ENCODE results near the gene CMBL. TPM values are rescaled to one million over a fixed set of nuclear protein-coding genes. Genes with fewer than 3 reads are reported as not detected.
A peak's percentile ranks its signal among the peaks of the same experiment; 100 is the strongest.

Gene CMBL
- total and polyA plus RNA-seq, 2 donors (not counting 1 experiment from before 2014, with no cell fraction given) = not detected

DNA sequence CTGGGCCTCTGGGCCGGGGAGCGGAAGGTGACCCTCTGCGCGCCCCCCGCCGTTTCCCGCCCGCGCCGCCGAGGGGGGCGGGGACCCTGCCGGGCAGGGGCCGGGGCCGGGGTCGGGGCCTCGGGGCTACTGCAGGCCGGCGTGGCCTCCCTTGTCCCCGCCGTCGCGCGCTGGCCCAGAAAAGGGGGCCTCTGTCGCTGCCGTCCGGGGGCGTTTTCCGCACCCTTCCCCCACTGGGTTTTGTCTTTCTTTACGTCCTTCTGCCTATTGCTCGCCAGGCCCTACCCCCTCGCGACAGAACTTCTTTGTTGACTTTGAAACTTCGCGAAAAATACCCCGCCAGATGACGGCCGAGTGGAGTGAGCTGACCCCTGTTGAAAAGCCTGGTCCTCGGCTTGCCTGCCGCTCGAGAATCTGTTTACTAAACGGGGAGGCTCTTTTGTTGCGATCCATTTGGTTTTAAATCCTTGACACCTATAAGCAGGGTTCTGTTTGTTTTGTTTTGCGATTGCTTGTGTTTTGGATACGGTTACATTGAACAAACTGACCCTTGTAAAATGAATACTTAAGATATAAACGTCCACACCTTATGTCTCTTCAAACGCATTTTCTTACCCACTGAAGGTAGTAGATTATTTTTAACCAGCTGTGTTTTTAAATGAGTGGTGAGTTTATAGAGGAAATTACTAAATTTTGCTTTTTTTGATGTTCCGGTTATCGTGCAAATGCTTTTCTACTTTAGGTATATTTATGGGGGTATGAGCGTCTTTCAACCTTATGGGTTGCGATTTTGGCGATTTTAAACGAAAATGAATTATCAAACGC, 46.6 kb upstream of the CMBL start:
- no peaks in the 10 kb centered on the region for H3K36me3 ChIP-seq (replicated peaks in 1 of 2; ENCODE audit: control extremely low read depth in 1 of 2, control insufficient read depth in 1 of 2, extremely low read depth in 1 of 2, insufficient read depth in 2 of 2, low read length in 1 of 2)
- H3K27ac ChIP-seq (ENCODE audit: low read length in 2 of 2) = peak overlapping the region; percentile 97 to 98
- under 1% methylated on average over 42 of the region's 54 CpGs for WGBS (ENCODE audit: insufficient coverage)
- H4K20me1 ChIP-seq (ENCODE audit: control insufficient read depth, insufficient read depth, low read length, poor library complexity, severe bottlenecking) = peaks cover 29% of the 10 kb centered on the region
- no peak for TF ChIP-seq CTCF (IDR thresholded peaks at IDR 0.05)
- ATAC-seq (ENCODE audit: low read depth) (peak; percentile 9), DNase-seq (peak; percentile 65)
- H3K9me3 ChIP-seq (ENCODE audit: control extremely low read depth in 1 of 3, control insufficient read depth in 2 of 3, insufficient read depth in 1 of 3, low read length in 2 of 3) = no peaks in the 10 kb centered on the region
- ChIA-PET POLR2A (interaction anchor here (1.0 to 1.2 kb wide), 4 partner anchors 16 to 223 kb away, joined by 3 to 17 read pairs (median 4); partner anchors contain the start of genes ANKRD33B, ATPSCKMT and CCT5), CTCF (interaction anchor here (0.9 to 1.6 kb wide), 5 partner anchors 10 to 253 kb away, joined by 3 to 9 read pairs (median 4); no protein-coding TSS in a partner anchor)
- peak overlapping the region; percentile 83 for H3K4me2 ChIP-seq (replicated peaks; ENCODE audit: low read depth, low read length, poor library complexity, severe bottlenecking)
- no peaks in the 10 kb centered on the region for H3K9me3 Mint-ChIP-seq (ENCODE audit: insufficient read depth)
- H3K4me1 Mint-ChIP-seq = peaks cover 44% of the 10 kb centered on the region
- H3K9ac ChIP-seq (ENCODE audit: low read length) = peak overlapping the region; percentile 75
- H3K27ac Mint-ChIP-seq = peak overlapping the region; percentile 96
- H3K27me3 Mint-ChIP-seq = no peaks in the 10 kb centered on the region
- peak overlapping the region; percentile 64 to 96 (median 90) for H3K4me3 ChIP-seq (ENCODE audit: control extremely low read depth in 1 of 5, extremely low read depth in 1 of 5, insufficient read depth in 1 of 5, low read depth in 2 of 5, low read length in 4 of 5)
- peaks cover 30 to 33% of the 10 kb centered on the region in 2 donors for H3K4me1 ChIP-seq (ENCODE audit: control insufficient read depth in 2 of 2, insufficient read depth in 2 of 2, low read length in 2 of 2)
- no peaks in the 10 kb centered on the region for H3K27me3 ChIP-seq (replicated peaks in 1 of 4; ENCODE audit: control extremely low read depth in 1 of 4, control insufficient read depth in 3 of 4, insufficient read depth in 4 of 4, low read length in 3 of 4)
- intact Hi-C loops (cut with micrococcal nuclease) = loop anchor here (2.0 kb wide), 2 partner anchors 69 to 87 kb away; partner anchors contain the start of gene ROPN1L
- H3K79me2 ChIP-seq (ENCODE audit: control insufficient read depth, insufficient read depth, low read length) = peaks cover 59% of the 10 kb centered on the region
- peak overlapping the region; percentile 93 for H3K4me3 Mint-ChIP-seq
- H2AFZ ChIP-seq (ENCODE audit: insufficient read depth, low read depth, low read length, poor library complexity, severe bottlenecking) = peak overlapping the region; percentile 87

Measured in B cell (primary cell).